Fibroblast of the aortic adventitia (primary cell): Measurements from ENCODE around the gene MKRN1. TPM values are rescaled to one million over a fixed set of nuclear protein-coding genes. Genes with fewer than 3 reads are reported as not detected.

ENCODE experiments used
- total RNA-seq: library from RNA; depleted of rRNA; stranded (reverse); fragments of >200 nt; gene quantifications from 2 replicates; pipeline ENCODE4 v1.2.3, GENCODE V29; 2012; ENCODE audit warnings: low replicate concordance

MKRN1 gene
- total RNA-seq, 1 donor = 52.6 TPM

Other genes with a start within 250 kb of the MKRN1 start
- gene SLC37A3, start 81.0 kb downstream of the MKRN1 start, total RNA-seq = 62.3 and 74.1 TPM in 2 replicates
- not detected in 2 replicates for gene RAB19, start 75.4 kb downstream of the MKRN1 start, total RNA-seq
- 10.8 and 17.7 TPM in 2 replicates for gene DENND2A, start 161.3 kb upstream of the MKRN1 start, total RNA-seq
- 14.1 and 20.5 TPM in 2 replicates for gene ADCK2, start 193.4 kb upstream of the MKRN1 start, total RNA-seq
- gene NDUFB2, start 217.2 kb upstream of the MKRN1 start, total RNA-seq = 89.5 and 161 TPM in 2 replicates